ENCODE results near the gene AGPAT1. TPM values are rescaled to one million over a fixed set of nuclear protein-coding genes. Genes with fewer than 3 reads are reported as not detected.

The AGPAT1 gene
- total RNA-seq, 1 experiment from 2014 or later: 65.4 TPM

- Histone ChIP-seq H3K9me3 (replicated peaks) (no peaks in the 10 kb centered on the region), H3K27ac (peak within 1 kb of the TSS; percentile 78), H3K4me3 (peak within 1 kb of the TSS; percentile 71), H3K27me3 (replicated peaks) (no peaks in the 10 kb centered on the region), H3K36me3 (peaks cover 41% of the 10 kb centered on the region), H3K4me1 (replicated peaks) (peaks cover 26% of the 10 kb centered on the region)
- peak; percentile 91 to 99 for DNase-seq (ENCODE audit: low read depth in 1 of 2, low spot score in 2 of 2)
Observed at GRCh38 chr6:32127717-32128592, 47.9 kb downstream of the AGPAT1 start, which contains the start of gene ATF6B. ATF6B (minus strand) TSS chr6:32128246; CDS start chr6:32128207, 39 bp downstream.

DNA sequence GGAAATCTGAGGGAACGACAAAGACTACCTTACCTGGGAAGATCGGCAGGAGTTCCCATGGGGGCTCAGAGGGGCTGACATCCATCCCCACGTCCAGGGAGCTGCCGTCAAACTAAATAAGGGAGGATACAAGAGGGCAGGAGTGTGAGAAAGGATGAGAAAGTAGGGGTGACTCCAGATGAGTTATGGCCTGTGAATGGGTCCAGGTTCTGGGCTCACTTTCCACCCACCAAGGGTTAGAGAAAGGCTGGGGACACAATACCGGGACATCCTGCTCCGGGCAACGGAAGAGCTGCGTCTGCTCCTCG is 48.5 kb downstream of the AGPAT1 start:
- DNase-seq (ENCODE audit: low read depth in 1 of 2, low spot score in 2 of 2): no peak
- Histone ChIP-seq H3K27me3 (replicated peaks) (no peaks in the 10 kb centered on the region), H3K27ac (peak overlapping the region; percentile 78), H3K36me3 (peaks cover 41% of the 10 kb centered on the region), H3K4me3 (peak overlapping the region; percentile 71), H3K4me1 (replicated peaks) (peaks cover 26% of the 10 kb centered on the region), H3K9me3 (replicated peaks) (no peaks in the 10 kb centered on the region)

GRCh38 chr6:32126880-32127279 is 49.0 kb downstream of the AGPAT1 start:
- Histone ChIP-seq H3K4me3 (peak overlapping the region; percentile 71), H3K27ac (no peak overlapping the region), H3K9me3 (replicated peaks) (no peaks in the 10 kb centered on the region), H3K36me3 (peaks cover 45% of the 10 kb centered on the region), H3K27me3 (replicated peaks) (no peaks in the 10 kb centered on the region), H3K4me1 (replicated peaks) (peaks cover 26% of the 10 kb centered on the region)
- DNase-seq (ENCODE audit: low read depth in 1 of 2, low spot score in 2 of 2): no peak

GRCh38 chr6:32123681-32124080 is 52.2 kb downstream of the AGPAT1 start:
- Histone ChIP-seq H3K36me3 (peaks cover 74% of the 10 kb centered on the region), H3K4me3 (no peak overlapping the region), H3K27me3 (replicated peaks) (no peaks in the 10 kb centered on the region), H3K27ac (no peak overlapping the region), H3K4me1 (replicated peaks) (peaks cover 20% of the 10 kb centered on the region), H3K9me3 (replicated peaks) (no peaks in the 10 kb centered on the region)
- DNase-seq (ENCODE audit: low read depth in 1 of 2, low spot score in 2 of 2): no peak

GRCh38 chr6:32120573-32121059 is 55.3 kb downstream of the AGPAT1 start:
- H3K36me3 ChIP-seq: peaks cover 88% of the 10 kb centered on the region

DNA sequence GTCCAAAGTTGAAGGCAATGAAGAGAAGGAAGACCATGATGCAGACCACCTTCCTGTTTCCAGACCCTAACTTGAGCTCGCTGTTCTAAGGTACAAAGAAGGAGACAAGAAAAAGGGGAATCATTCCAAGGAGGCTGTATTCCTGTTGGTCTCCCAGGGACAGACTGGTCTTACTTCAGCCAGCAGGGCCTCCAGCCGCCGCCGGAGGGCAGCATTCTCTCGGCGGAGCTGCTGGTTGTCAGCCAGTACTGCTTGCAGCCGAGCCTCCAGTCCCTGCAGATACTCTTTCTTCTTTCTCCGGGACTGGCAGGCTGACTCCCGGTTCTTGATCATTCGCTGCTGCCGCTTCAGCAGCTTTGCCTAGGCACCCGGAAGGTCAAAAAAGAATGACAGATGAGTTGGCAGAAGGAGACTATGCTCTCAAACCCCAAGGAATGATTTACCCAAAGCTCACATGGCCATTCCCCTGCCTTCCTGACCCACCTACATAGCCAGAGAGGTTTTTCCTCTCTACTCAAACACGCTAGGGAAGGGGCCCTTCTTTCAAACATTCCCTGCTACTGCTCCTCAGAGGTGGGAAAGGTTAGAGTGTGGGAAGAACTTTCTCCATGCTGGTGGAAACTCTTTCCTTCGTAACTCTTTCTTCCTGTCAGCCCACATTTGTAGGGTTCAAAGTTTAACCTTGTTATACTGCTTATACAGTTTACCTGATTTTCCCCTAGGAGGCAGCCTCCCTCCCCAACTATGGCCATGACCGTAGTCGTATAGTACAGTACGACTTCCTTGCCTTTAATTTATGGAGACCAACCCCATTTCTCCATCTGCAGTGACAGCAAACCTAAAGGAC is 56.9 kb downstream of the AGPAT1 start:
- no peak overlapping the region for H3K27ac ChIP-seq
- DNase-seq (ENCODE audit: low read depth in 1 of 2, low spot score in 2 of 2): peak; percentile 64 to 86
- H3K4me1 ChIP-seq (replicated peaks): peaks cover 33% of the 10 kb centered on the region
- H3K36me3 ChIP-seq: peaks cover 79% of the 10 kb centered on the region
- no peak overlapping the region for H3K4me3 ChIP-seq
- H3K9me3 ChIP-seq (replicated peaks): no peaks in the 10 kb centered on the region
- H3K27me3 ChIP-seq (replicated peaks): no peaks in the 10 kb centered on the region

More at GRCh38 chr6:32120573-32121059, 55.3 kb downstream of the AGPAT1 start:
- Histone ChIP-seq H3K27me3 (replicated peaks) (no peaks in the 10 kb centered on the region), H3K4me1 (replicated peaks) (peaks cover 17% of the 10 kb centered on the region), H3K4me3 (no peak overlapping the region), H3K9me3 (replicated peaks) (no peaks in the 10 kb centered on the region), H3K27ac (no peak overlapping the region)
- no peak for DNase-seq (ENCODE audit: low read depth in 1 of 2, low spot score in 2 of 2)

Other genes starting within 250 kb of the AGPAT1 start
- gene C2, start 248.4 kb downstream of the AGPAT1 start, total RNA-seq (2014; rRNA removed; shearing (Covaris generic)): 0.47 and 0.53 TPM in 2 replicates
- gene CFB, start 230.0 kb downstream of the AGPAT1 start, total RNA-seq (2014; rRNA removed; shearing (Covaris generic)): 0.50 and 0.58 TPM in 2 replicates
- gene NELFE, start 217.1 kb downstream of the AGPAT1 start, total RNA-seq (2014; rRNA removed; shearing (Covaris generic)): 69.4 and 134 TPM in 2 replicates
- 34.5 and 35.5 TPM in 2 replicates for gene SKIC2, start 216.9 kb downstream of the AGPAT1 start, total RNA-seq (2014; rRNA removed; shearing (Covaris generic))
- 13.1 and 17.4 TPM in 2 replicates for gene DXO, start 203.9 kb downstream of the AGPAT1 start, total RNA-seq (2014; rRNA removed; shearing (Covaris generic))
- gene C4A, start 194.0 kb downstream of the AGPAT1 start, total RNA-seq (2014; rRNA removed; shearing (Covaris generic)): 0.47 and 1.4 TPM in 2 replicates
- gene C4B, start 161.3 kb downstream of the AGPAT1 start, total RNA-seq (2014; rRNA removed; shearing (Covaris generic)): 0.28 and 1.5 TPM in 2 replicates
- not detected in 2 replicates for gene CYP21A2, start 137.7 kb downstream of the AGPAT1 start, total RNA-seq (2014; rRNA removed; shearing (Covaris generic))
- gene TNXB, start 66.7 kb downstream of the AGPAT1 start, total RNA-seq (2014; rRNA removed; shearing (Covaris generic)): 0.66 TPM in 1 of 2 replicates, not detected in the other
- 22.8 and 44.0 TPM in 2 replicates for gene ATF6B, start 47.8 kb downstream of the AGPAT1 start, total RNA-seq (2014; rRNA removed; shearing (Covaris generic))
- 5.7 and 10.5 TPM in 2 replicates for gene FKBPL, start 45.8 kb downstream of the AGPAT1 start, total RNA-seq (2014; rRNA removed; shearing (Covaris generic))
- not detected in 2 replicates for gene PRRT1, start 24.1 kb downstream of the AGPAT1 start, total RNA-seq (2014; rRNA removed; shearing (Covaris generic))
- gene PPT2, start 21.9 kb downstream of the AGPAT1 start, total RNA-seq (2014; rRNA removed; shearing (Covaris generic)): 10.3 and 38.2 TPM in 2 replicates
- 0.19 and 3.1 TPM in 2 replicates for gene EGFL8, start 11.5 kb downstream of the AGPAT1 start, total RNA-seq (2014; rRNA removed; shearing (Covaris generic))
- 63.6 and 67.6 TPM in 2 replicates for gene RNF5, start 2.3 kb upstream of the AGPAT1 start, total RNA-seq (2014; rRNA removed; shearing (Covaris generic))
- gene AGER, start 8.2 kb upstream of the AGPAT1 start, total RNA-seq (2014; rRNA removed; shearing (Covaris generic)): 0.76 TPM in 1 of 2 replicates, not detected in the other
- gene PBX2, start 14.1 kb upstream of the AGPAT1 start, total RNA-seq (2014; rRNA removed; shearing (Covaris generic)): 11.8 and 13.2 TPM in 2 replicates
- 15.3 and 16.2 TPM in 2 replicates for gene GPSM3, start 16.6 kb upstream of the AGPAT1 start, total RNA-seq (2014; rRNA removed; shearing (Covaris generic))
- 1.6 and 2.0 TPM in 2 replicates for gene NOTCH4, start 48.0 kb upstream of the AGPAT1 start, total RNA-seq (2014; rRNA removed; shearing (Covaris generic))
- gene TSBP1, start 195.8 kb upstream of the AGPAT1 start, total RNA-seq (2014; rRNA removed; shearing (Covaris generic)): not detected in 2 replicates
- not detected in 2 replicates for gene BTNL2, start 231.1 kb upstream of the AGPAT1 start, total RNA-seq (2014; rRNA removed; shearing (Covaris generic))

Data from SJSA1 (cell line).